Measurements from ENCODE around the gene TMEM255A. TPM values are rescaled to one million over a fixed set of nuclear protein-coding genes. Genes with fewer than 3 reads are reported as not detected.

The TMEM255A gene
- total RNA-seq, 2 donors from 2014 or later, result 0.52 TPM; not detected in 1

GRCh38 chrX:120244395-120244734 is 66.9 kb downstream of the TMEM255A start:
- WGBS, 2 donors, result 0 to 1% methylated on average over 12 to 16 of the region's 16 CpGs
- H3K36me3 ChIP-seq (replicated peaks in 1 of 2; ENCODE audit: insufficient read depth in 1 of 2, low read depth in 2 of 2), result no peaks in the 10 kb centered on the region
- peak overlapping the region; percentile 40 to 62 for H3K4me3 ChIP-seq
- H3K9me3 ChIP-seq, result no peaks in the 10 kb centered on the region
- intact Hi-C loops (cut with DNase I), result no loop called here
- no peaks in the 10 kb centered on the region for H3K27me3 ChIP-seq
- TF ChIP-seq CTCF (IDR thresholded peaks at IDR 0.05), result no peak
- TF ChIP-seq POLR2A (IDR thresholded peaks at IDR 0.05), result no peak
- ATAC-seq (no peak), DNase-seq (no peak)
- peaks cover 17% of the 10 kb centered on the region for H3K4me1 ChIP-seq
- H3K27ac ChIP-seq, result peak overlapping the region; percentile 72 to 94 (median 84)

GRCh38 chrX:120242813-120243212 is 68.4 kb downstream of the TMEM255A start:
- Histone ChIP-seq H3K4me3 (no peak overlapping the region), H3K27ac (no peak overlapping the region), H3K4me1 (peaks cover 17% of the 10 kb centered on the region), H3K36me3 (replicated peaks in 1 of 2; ENCODE audit: insufficient read depth in 1 of 2, low read depth in 2 of 2) (no peaks in the 10 kb centered on the region), H3K27me3 (no peaks in the 10 kb centered on the region), H3K9me3 (no peaks in the 10 kb centered on the region)
- 69 to 71% methylated on average over 4 to 5 of the region's 5 CpGs for WGBS, 2 donors
- intact Hi-C loops (cut with DNase I), result no loop called here
- TF ChIP-seq CTCF (IDR thresholded peaks at IDR 0.05), result no peak
- TF ChIP-seq POLR2A (IDR thresholded peaks at IDR 0.05), result no peak
- ATAC-seq, result no peak
- no peak for DNase-seq

- 60 to 98% methylated on average over 2 to 4 of the region's 4 CpGs for WGBS, 2 donors
- peaks cover 14% of the 10 kb centered on the region for H3K4me1 ChIP-seq
- intact Hi-C loops (cut with DNase I), result no loop called here
- no peaks in the 10 kb centered on the region for H3K36me3 ChIP-seq (replicated peaks in 1 of 2; ENCODE audit: insufficient read depth in 1 of 2, low read depth in 2 of 2)
- H3K27me3 ChIP-seq, result no peaks in the 10 kb centered on the region
- H3K9me3 ChIP-seq, result no peaks in the 10 kb centered on the region
- no peak for ATAC-seq
- no peak overlapping the region for H3K27ac ChIP-seq
- TF ChIP-seq POLR2A (IDR thresholded peaks at IDR 0.05), result no peak
- DNase-seq, result no peak
- H3K4me3 ChIP-seq, result no peak overlapping the region
Measured at GRCh38 chrX:120238933-120239332, 72.3 kb downstream of the TMEM255A start.

GRCh38 chrX:120236687-120237479 is 74.4 kb downstream of the TMEM255A start:
- no peaks in the 10 kb centered on the region for H3K4me1 ChIP-seq
- H3K9me3 ChIP-seq, result no peaks in the 10 kb centered on the region
- 89 to 92% methylated on average over 3 of the region's 3 CpGs for WGBS, 2 donors

GRCh38 chrX:120235284-120235683 is 76.0 kb downstream of the TMEM255A start:
- no peak for TF ChIP-seq CTCF (IDR thresholded peaks at IDR 0.05)
- TF ChIP-seq POLR2A (IDR thresholded peaks at IDR 0.05), result no peak
- Histone ChIP-seq H3K4me1 (no peaks in the 10 kb centered on the region), H3K9me3 (no peaks in the 10 kb centered on the region), H3K27me3 (no peaks in the 10 kb centered on the region), H3K27ac (no peak overlapping the region), H3K4me3 (no peak overlapping the region), H3K36me3 (replicated peaks in 1 of 2; ENCODE audit: insufficient read depth in 1 of 2, low read depth in 2 of 2) (no peaks in the 10 kb centered on the region)
- 77 to 79% methylated on average over 6 of the region's 6 CpGs for WGBS, 2 donors
- no peak for DNase-seq
- intact Hi-C loops (cut with DNase I), result no loop called here
- no peak for ATAC-seq

More at GRCh38 chrX:120236687-120237479, 74.4 kb downstream of the TMEM255A start:
- ATAC-seq (no peak), DNase-seq (no peak)
- Histone ChIP-seq H3K36me3 (replicated peaks in 1 of 2; ENCODE audit: insufficient read depth in 1 of 2, low read depth in 2 of 2) (no peaks in the 10 kb centered on the region), H3K27ac (no peak overlapping the region), H3K4me3 (no peak overlapping the region), H3K27me3 (no peaks in the 10 kb centered on the region)
- TF ChIP-seq CTCF (IDR thresholded peaks at IDR 0.05) (no peak), POLR2A (IDR thresholded peaks at IDR 0.05) (no peak)
- intact Hi-C loops (cut with DNase I), result no loop called here
